ENCODE measurements around the gene RABAC1. TPM values are rescaled to one million over a fixed set of nuclear protein-coding genes. Genes with fewer than 3 reads are reported as not detected.

RABAC1 gene
- total and polyA plus RNA-seq, 7 donors = 48.9 to 131 (median 65.3) TPM

- DNase-seq = peak in 1 of 2 donors; percentile 47
- Histone ChIP-seq H3K4me1 (no peaks in the 10 kb centered on the region), H3K4me3 (no peak overlapping the region), H3K36me3 (ENCODE audit: insufficient read depth in 1 of 2, low read depth in 1 of 2) (no peaks in the 10 kb centered on the region), H3K27me3 (ENCODE audit: insufficient read depth in 3 of 3, low read length in 2 of 3) (peaks cover 0 to 88% (median 40%) of the 10 kb centered on the region in 3 donors), H3K9me3 (no peaks in the 10 kb centered on the region), H3K27ac (no peak overlapping the region)
- intact Hi-C loops (cut with DNase I) = no loop called here
- no peak for ATAC-seq
- TF ChIP-seq CTCF (IDR thresholded peaks at IDR 0.05) = no peak
- 4 to 7% (median 5%) methylated on average over 16 to 22 of the region's 22 CpGs for WGBS, 3 donors
Observed at GRCh38 chr19:41921577-41922576, 37.2 kb downstream of the RABAC1 start.

GRCh38 chr19:41920882-41921576, 38.1 kb downstream of the RABAC1 start:
- Histone ChIP-seq H3K4me3 (no peak overlapping the region), H3K36me3 (ENCODE audit: insufficient read depth in 1 of 2, low read depth in 1 of 2) (no peaks in the 10 kb centered on the region), H3K9me3 (no peaks in the 10 kb centered on the region), H3K27ac (no peak overlapping the region), H3K27me3 (ENCODE audit: insufficient read depth in 3 of 3, low read length in 2 of 3) (peaks cover 0 to 87% (median 39%) of the 10 kb centered on the region in 3 donors), H3K4me1 (no peaks in the 10 kb centered on the region)
- intact Hi-C loops (cut with DNase I) = no loop called here
- TF ChIP-seq CTCF (IDR thresholded peaks at IDR 0.05) = no peak
- ATAC-seq (no peak), DNase-seq (no peak)
- WGBS, 3 donors = 3 to 6% (median 3%) methylated on average over 26 of the region's 26 CpGs

- DNase-seq = no peak
- no peak for TF ChIP-seq CTCF (IDR thresholded peaks at IDR 0.05)
- ATAC-seq = no peak
- peaks cover 0 to 87% (median 33%) of the 10 kb centered on the region in 3 donors for H3K27me3 ChIP-seq (ENCODE audit: insufficient read depth in 3 of 3, low read length in 2 of 3)
- no peaks in the 10 kb centered on the region for H3K9me3 ChIP-seq
- H3K4me1 ChIP-seq = no peaks in the 10 kb centered on the region
- intact Hi-C loops (cut with DNase I) = no loop called here
- H3K36me3 ChIP-seq (ENCODE audit: insufficient read depth in 1 of 2, low read depth in 1 of 2) = no peaks in the 10 kb centered on the region
- H3K27ac ChIP-seq = no peak overlapping the region
- H3K4me3 ChIP-seq = no peak overlapping the region
- WGBS, 3 donors = 83 to 86% (median 85%) methylated on average over 33 of the region's 33 CpGs
Observed at GRCh38 chr19:41919948-41920712, 39.0 kb downstream of the RABAC1 start.

GRCh38 chr19:41918653-41919244, 40.4 kb downstream of the RABAC1 start:
- 89 to 90% (median 89%) methylated on average over 5 of the region's 5 CpGs for WGBS, 3 donors
- no peak for TF ChIP-seq CTCF (IDR thresholded peaks at IDR 0.05)
- no peaks in the 10 kb centered on the region for H3K36me3 ChIP-seq (ENCODE audit: insufficient read depth in 1 of 2, low read depth in 1 of 2)
- intact Hi-C loops (cut with DNase I) = no loop called here
- ATAC-seq (no peak), DNase-seq (no peak)
- no peaks in the 10 kb centered on the region for H3K4me1 ChIP-seq
- peaks cover 0 to 77% (median 35%) of the 10 kb centered on the region in 3 donors for H3K27me3 ChIP-seq (ENCODE audit: insufficient read depth in 3 of 3, low read length in 2 of 3)
- no peaks in the 10 kb centered on the region for H3K9me3 ChIP-seq
- H3K27ac ChIP-seq = no peak overlapping the region
- H3K4me3 ChIP-seq = no peak overlapping the region

Data from psoas muscle (tissue), 8 donors.